OCI-M2 (cell line): ENCODE data around the gene COL25A1.

Experiments used
- DNase-seq: peaks from one replicate; lab custom pipeline; 2025; ENCODE audit not compliant: unreplicated experiment; lab: John Stamatoyannopoulos, UW

Gene COL25A1

DNA sequence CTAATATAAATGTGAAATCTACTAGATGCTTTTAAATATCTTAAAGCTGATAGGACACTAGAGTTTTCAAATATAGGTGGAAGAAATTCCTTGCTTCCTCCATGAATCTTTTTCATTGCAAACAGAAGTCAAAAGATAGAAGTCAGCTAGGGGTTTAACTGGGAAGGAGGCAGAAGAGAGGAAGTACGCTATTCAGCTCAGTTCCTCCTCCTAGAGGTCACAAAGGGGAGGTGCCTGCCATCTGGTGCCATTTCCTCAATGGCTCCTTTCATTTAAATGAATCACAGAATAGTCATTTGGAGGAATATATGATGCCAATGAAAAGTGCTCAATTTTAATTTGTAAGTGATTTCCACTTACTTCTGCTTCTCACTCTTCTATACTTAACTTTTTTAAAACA is 8.5 kb downstream of the COL25A1 start:
- DNase-seq: peak; percentile 9

GRCh38 chr4:109291707-109292238 is 10.7 kb downstream of the COL25A1 start:
- DNase-seq: no peak

- DNase-seq: no peak
Measured at GRCh38 chr4:109290918-109291317, 11.5 kb downstream of the COL25A1 start.

- DNase-seq: no peak
Measured at GRCh38 chr4:109278594-109279031, 23.8 kb downstream of the COL25A1 start.

- DNase-seq: no peak
Measured at GRCh38 chr4:109276482-109277095, 25.9 kb downstream of the COL25A1 start.

DNA sequence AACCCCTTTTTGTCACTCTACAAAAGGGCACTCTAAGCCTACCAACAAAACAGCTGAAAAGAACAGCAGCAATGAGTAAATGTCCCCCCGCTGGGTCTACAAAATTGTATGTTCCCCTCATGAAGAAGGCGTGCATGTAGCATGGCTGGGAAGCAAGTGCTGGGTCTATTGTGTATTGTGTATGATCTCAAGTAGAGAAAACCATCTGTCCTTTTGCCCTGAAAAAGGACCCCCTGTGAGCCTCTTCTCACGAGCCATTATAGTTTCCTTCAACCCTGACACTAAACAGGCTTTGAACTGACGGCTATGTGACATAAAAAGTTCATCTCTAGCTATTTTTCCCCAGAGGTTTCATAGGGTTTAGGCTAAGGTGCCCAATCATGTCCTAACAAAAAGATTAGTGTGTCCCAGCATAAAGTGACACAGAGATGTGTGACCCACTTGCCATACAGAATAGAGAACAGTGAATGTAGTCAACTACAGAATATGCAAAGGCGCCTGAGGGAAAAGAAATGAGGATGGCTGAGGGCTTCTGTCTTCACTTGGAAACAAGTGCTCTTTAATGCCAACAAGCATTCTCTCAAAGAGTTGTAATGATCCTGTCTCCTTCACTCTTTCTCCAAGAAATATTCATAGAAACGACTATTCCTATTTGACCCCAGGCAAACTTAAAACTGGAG is 27.3 kb downstream of the COL25A1 start:
- DNase-seq: no peak

GRCh38 chr4:109266891-109267290 is 35.6 kb downstream of the COL25A1 start:
- no peak for DNase-seq

DNA sequence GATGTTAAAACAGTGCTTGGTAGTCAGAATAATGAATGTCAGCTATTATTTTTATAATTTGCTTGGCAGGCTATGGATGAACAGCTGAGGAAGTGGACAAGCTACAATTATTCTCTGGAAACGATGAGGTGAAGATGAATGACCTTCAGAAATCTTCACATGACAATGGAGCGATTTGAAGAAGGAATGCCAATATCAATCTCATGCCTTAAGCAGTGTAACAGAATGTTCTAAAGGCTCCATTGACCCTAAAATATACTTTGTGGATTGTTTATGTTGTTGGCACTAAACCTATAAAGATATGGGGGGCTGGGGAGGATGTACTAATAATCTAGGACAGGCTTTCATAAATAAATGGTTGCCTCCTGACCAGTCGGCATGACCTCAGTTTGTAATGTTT is 36.2 kb downstream of the COL25A1 start:
- DNase-seq: no peak

DNA sequence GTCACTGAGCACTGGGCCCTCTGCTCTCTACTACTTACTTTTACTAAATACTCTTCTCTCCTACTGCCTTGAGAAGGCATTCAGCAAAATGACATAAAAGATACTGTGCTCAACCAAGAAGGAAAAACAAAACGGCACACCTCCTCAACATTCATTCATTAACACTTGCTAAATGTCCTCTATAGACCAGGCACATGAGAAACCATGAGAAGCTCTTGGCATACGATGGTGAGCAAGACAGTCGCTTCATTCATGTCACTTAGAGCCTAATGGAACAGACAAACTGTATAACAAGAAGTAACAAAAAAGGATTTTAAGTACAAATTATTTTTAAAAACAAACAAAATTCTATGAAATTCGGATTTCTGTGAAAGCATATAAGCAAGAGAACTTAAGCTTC is 38.7 kb downstream of the COL25A1 start:
- no peak for DNase-seq

DNA sequence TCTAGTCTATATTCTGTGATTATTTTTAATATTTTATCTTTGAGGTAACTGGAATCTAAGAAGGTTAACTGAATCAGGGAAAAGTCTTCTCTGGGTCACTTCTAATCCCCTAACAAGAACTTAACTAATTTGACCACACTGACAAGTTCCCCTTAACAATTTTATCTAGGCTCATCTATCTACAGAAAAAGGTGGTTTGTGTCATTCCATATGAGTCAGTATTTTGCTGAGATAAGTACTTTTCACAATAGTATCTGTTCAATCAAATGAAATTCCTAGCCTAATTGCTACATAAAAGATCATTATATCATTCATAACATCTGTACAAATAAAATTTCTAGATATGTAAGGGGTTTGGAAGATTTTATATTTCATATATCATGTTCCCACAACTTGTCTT is 45.6 kb downstream of the COL25A1 start:
- no peak for DNase-seq

DNA sequence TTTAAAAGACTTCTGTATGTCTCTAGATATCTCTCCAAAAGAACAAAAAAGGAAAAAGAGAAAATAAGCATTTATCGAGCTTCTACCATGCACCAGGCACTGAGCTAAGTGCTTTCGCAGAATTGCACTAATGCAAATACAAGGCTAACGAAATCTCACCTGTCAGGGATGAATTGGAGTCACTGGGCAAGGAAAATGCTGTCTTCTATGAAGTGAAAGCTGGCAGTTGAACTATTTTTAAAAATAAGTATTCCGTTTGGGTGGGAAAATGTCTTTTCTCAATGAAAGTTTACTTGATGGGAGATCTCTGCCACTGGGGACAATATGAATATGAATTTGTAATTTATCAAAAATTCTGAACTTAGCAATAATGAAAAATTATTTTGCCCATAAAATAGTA is 47.6 kb downstream of the COL25A1 start:
- DNase-seq: no peak

DNA sequence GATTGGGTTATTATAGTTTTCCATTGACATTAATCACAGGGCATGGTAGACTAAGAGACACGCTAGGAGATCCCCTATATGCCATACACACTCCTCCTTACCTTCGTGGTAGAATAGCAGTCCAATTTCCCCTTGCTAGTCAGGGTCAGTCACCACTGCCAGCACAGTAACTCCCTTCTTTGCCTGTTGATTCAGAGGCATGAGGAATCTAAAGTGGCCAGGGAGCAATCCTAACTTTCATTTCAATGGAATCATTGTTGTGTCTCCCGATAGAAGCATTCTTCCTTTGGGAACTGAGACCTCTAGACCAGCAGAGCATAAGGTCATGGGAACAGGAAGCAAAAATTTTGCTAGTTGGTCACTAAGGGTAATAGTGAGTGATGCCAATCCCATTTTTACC is 51.1 kb downstream of the COL25A1 start:
- DNase-seq: no peak

GRCh38 chr4:109248322-109248900 is 54.0 kb downstream of the COL25A1 start:
- no peak for DNase-seq

DNA sequence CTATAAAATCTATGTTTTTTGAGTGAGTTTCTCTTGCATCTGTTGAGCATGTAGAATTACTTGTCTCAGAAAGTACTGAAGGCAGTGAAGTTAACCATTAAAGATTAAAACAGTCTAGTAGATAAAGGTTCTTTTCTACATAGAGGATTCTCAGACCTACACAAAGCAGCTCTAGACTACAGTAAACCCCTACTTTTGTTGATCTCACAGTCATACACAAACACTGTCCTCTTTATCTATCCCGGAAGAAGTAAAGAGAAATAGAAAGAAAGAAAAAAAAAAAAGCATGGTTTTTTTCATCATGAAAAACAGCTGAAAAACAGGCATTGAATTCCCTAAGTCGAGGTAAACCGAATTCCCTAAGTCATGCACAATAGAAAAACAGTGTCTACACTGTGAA is 58.6 kb downstream of the COL25A1 start:
- no peak for DNase-seq

GRCh38 chr4:109238746-109239145 is 63.7 kb downstream of the COL25A1 start:
- no peak for DNase-seq

DNA sequence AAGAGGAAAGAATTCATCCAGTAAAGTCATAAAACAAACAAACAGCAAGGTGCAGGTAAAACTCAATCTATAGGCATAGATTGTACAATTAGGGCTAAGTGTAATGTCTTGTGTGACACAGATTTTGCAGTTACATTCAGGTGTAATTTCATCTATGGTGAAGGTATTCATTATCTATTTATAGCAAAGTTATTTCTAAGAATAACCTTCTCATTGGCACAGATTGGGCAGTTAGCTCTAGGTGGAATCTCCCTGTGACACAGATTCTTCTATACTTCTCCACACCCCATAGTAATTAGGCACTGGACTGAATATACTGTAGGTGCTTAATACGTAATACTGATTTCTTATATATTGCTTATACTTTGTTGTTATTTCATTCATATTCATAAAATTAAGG is 66.8 kb downstream of the COL25A1 start:
- no peak for DNase-seq

DNA sequence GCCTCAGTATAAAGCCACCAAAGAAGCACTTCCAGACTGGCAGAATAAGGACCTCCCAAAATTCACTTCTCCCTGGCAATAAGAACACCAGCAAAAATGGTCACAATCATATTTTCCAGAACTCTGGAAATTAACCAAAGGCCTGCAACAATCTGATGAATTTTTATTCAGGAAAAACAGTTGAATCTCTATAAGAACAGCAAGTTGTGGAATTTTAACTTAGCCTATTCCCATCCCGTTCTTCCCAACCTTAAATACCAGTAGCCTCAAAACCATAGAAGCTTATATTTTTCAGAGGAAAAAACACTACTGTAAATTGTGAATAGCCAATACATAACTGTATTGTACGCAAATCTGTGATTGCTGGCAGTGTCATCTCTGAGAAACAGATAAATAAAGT is 67.9 kb downstream of the COL25A1 start:
- no peak for DNase-seq

DNA sequence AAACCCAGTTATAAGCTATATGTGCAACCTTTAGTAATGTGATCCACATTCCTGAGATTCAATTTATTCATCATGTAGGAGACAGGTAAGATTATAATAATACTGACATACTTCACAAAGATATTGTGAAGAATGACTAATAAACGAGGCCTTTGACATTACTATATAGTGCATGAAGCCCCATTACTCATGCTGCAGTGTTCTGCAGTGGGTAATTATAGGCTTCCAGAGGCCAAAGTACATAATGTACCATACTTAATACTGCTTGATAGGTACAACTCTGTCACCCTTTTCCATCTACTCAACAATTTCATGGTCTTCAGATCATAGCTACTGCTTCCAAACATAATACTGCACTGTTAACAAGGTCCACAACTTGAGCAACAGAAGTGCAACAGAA is 68.9 kb downstream of the COL25A1 start:
- no peak for DNase-seq

GRCh38 chr4:109232681-109233080 is 69.8 kb downstream of the COL25A1 start:
- DNase-seq: no peak

- DNase-seq: no peak
Measured at GRCh38 chr4:109231331-109231730, 71.1 kb downstream of the COL25A1 start.

GRCh38 chr4:109229028-109229427 is 73.4 kb downstream of the COL25A1 start:
- no peak for DNase-seq

GRCh38 chr4:109218288-109218687 is 84.2 kb downstream of the COL25A1 start:
- DNase-seq: no peak
